ENCODE data around the gene CCDC170.

GRCh38 chr6:151670116-151670515, 176.3 kb downstream of the CCDC170 start:
- no peak for TF ChIP-seq POLR2A (IDR thresholded peaks at IDR 0.05)
- TF ChIP-seq, protein P1, sequence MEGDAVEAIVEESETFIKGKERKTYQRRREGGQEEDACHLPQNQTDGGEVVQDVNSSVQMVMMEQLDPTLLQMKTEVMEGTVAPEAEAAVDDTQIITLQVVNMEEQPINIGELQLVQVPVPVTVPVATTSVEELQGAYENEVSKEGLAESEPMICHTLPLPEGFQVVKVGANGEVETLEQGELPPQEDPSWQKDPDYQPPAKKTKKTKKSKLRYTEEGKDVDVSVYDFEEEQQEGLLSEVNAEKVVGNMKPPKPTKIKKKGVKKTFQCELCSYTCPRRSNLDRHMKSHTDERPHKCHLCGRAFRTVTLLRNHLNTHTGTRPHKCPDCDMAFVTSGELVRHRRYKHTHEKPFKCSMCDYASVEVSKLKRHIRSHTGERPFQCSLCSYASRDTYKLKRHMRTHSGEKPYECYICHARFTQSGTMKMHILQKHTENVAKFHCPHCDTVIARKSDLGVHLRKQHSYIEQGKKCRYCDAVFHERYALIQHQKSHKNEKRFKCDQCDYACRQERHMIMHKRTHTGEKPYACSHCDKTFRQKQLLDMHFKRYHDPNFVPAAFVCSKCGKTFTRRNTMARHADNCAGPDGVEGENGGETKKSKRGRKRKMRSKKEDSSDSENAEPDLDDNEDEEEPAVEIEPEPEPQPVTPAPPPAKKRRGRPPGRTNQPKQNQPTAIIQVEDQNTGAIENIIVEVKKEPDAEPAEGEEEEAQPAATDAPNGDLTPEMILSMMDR (IDR thresholded peaks at IDR 0.05), result no peak

Data from upper lobe of left lung (tissue), 4 donors.